Measurements from ENCODE around the gene GALNS. TPM values are rescaled to one million over a fixed set of nuclear protein-coding genes. Genes with fewer than 3 reads are reported as not detected.

Gene GALNS
- total and polyA plus RNA-seq, 10 donors, result 9.7 to 71.6 (median 42.9) TPM

DNA sequence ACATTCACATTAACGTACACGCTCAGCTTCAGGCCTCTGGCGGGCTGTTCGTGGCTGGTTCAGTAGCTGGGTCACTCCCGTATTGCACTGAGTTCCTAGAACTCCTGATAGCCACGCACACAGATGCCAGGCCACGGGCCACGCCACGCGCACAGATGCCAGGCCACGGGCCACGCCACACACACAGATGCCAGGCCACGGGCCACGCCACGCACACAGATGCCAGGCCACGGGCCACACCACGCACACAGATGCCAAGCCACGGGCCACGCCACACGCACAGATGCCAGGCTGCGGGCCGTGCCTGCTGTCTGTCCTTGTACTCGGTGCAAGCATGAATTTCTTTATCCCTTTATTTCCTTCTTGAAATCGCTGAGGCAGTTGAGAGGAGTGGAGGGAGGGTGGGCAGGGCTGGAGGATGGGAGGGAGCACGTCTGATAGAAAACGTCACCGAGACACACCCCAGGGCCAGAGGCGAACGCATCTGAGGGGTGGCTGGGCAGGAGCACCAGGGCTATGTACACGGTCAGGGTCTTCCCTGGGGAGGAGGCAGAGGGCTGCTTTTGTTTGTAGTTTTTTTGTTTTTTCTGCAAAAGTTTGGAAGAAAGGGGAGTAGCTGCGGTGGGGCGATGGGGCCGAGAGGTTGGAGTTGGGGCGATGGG lies 18.3 kb upstream of the GALNS start:
- 90 to 94% (median 93%) methylated on average over 34 of the region's 34 CpGs for WGBS, 5 donors
- H3K27me3 ChIP-seq (replicated peaks in 1 of 7), result peaks cover 0 to 27% (median 12%) of the 10 kb centered on the region in 7 donors
- no peak for TF ChIP-seq POLR2A (IDR thresholded peaks at IDR 0.05)
- TF ChIP-seq POLR2AphosphoS5 (IDR thresholded peaks at IDR 0.05), result no peak
- TF ChIP-seq, protein P1, sequence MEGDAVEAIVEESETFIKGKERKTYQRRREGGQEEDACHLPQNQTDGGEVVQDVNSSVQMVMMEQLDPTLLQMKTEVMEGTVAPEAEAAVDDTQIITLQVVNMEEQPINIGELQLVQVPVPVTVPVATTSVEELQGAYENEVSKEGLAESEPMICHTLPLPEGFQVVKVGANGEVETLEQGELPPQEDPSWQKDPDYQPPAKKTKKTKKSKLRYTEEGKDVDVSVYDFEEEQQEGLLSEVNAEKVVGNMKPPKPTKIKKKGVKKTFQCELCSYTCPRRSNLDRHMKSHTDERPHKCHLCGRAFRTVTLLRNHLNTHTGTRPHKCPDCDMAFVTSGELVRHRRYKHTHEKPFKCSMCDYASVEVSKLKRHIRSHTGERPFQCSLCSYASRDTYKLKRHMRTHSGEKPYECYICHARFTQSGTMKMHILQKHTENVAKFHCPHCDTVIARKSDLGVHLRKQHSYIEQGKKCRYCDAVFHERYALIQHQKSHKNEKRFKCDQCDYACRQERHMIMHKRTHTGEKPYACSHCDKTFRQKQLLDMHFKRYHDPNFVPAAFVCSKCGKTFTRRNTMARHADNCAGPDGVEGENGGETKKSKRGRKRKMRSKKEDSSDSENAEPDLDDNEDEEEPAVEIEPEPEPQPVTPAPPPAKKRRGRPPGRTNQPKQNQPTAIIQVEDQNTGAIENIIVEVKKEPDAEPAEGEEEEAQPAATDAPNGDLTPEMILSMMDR (IDR thresholded peaks at IDR 0.05 in 8 of 11, conservative IDR thresholded peaks at IDR 0.05 in 3 of 11), result no peak
- peaks cover 0 to 35% (median 26%) of the 10 kb centered on the region in 6 donors for H3K4me1 ChIP-seq
- no peak for DNase-seq
- peaks cover 0 to 63% (median 32%) of the 10 kb centered on the region in 6 donors for H3K36me3 ChIP-seq
- H3K9me3 ChIP-seq, result no peaks in the 10 kb centered on the region
- peak overlapping the region in 1 of 8 donors; percentile 16 for H3K27ac ChIP-seq
- intact Hi-C loops (cut with DNase I; ENCODE audit: low total_unique reads), result no loop called here
- no peak overlapping the region for H3K4me3 ChIP-seq

DNA sequence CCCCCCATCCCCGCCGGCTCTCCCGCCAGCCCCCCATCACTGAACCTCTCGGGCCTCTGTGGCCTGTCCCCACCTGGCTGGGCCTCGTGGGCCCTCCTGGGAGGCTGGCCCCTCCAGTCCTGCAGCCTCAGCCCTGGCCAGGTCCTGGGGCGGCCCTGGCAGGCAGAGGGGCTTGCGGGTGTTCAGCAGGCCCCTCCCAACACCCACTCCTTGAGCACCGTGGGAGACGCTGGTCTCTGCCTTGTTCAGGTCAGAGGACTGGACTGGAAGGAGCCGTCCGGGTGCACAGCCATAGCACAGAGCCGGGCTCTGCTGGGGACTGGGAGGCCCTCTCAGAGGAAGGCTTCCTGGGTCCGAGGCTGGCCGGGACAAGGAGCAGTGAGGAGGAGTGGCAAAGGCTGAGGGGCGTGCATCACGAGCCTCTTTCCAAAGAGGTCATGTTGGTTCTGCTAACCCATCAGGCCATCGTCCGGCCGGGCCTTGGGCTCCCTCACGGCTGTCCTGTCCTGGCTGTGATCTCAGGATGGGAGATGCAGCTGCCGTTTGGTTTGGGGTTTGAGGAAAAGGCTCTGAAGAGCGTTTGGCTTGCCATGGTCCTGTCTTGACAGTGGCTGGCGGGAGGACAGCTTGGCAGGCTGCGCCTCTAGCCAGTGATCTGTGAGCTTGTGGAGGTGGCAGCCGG lies 16.0 kb upstream of the GALNS start:
- peaks cover 0 to 41% (median 12%) of the 10 kb centered on the region in 7 donors for H3K27me3 ChIP-seq (replicated peaks in 1 of 7)
- no peak overlapping the region for H3K4me3 ChIP-seq
- intact Hi-C loops (cut with DNase I; ENCODE audit: low total_unique reads), result no loop called here
- no peaks in the 10 kb centered on the region for H3K9me3 ChIP-seq
- DNase-seq, result no peak
- H3K36me3 ChIP-seq, result peaks cover 0 to 40% (median 12%) of the 10 kb centered on the region in 6 donors
- peaks cover 0 to 39% (median 26%) of the 10 kb centered on the region in 6 donors for H3K4me1 ChIP-seq
- H3K27ac ChIP-seq, result no peak overlapping the region
- TF ChIP-seq, protein P1 (IDR thresholded peaks at IDR 0.05 in 8 of 11, conservative IDR thresholded peaks at IDR 0.05 in 3 of 11), result no peak
- TF ChIP-seq POLR2A (IDR thresholded peaks at IDR 0.05), result no peak
- peak in 2 of 3 donors; percentile 10 to 31 for TF ChIP-seq POLR2AphosphoS5 (IDR thresholded peaks at IDR 0.05)
- 60 to 80% (median 65%) methylated on average over 7 to 25 of the region's 25 CpGs for WGBS, 5 donors

DNA sequence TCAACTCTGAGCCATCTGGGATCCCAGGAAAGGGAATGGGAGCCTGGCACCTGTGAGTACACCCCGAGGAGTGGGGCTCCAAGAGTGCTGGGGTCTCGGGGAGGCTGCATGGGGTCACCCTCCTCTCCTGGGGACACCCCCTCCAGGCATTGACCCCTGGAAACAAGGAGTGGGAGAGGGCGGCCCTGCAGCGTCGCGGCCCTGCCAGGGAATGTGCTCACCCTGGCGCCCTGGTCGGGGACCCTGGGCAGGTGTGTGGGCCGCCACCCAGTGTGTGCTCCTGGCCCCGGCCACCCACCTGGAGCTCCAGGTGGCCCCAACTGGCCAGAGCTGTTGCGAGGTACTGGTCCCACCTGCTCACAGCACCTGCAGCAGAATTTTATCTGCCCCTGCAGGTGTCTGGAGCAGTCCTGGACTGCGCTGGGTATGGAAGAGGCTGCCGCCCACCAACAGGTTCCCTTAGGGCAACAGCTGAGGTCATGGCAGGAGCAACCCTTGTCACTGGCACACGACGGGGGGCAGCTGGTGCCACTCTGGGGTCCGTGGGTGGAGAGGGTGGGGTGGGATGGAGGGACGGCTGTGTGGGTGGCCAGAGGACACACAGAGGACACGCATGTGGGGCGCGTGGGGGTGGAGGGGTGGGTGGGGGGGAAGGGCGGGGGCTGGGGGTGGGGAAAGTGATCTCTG lies 15.1 kb upstream of the GALNS start:
- intact Hi-C loops (cut with DNase I; ENCODE audit: low total_unique reads), result no loop called here
- peaks cover 0 to 31% (median 6%) of the 10 kb centered on the region in 6 donors for H3K36me3 ChIP-seq
- H3K9me3 ChIP-seq, result no peaks in the 10 kb centered on the region
- 64 to 75% (median 69%) methylated on average over 12 to 21 of the region's 21 CpGs for WGBS, 5 donors
- peaks cover 0 to 37% (median 25%) of the 10 kb centered on the region in 6 donors for H3K4me1 ChIP-seq
- no peak overlapping the region for H3K4me3 ChIP-seq
- no peak overlapping the region for H3K27ac ChIP-seq
- H3K27me3 ChIP-seq (replicated peaks in 1 of 7), result peaks cover 0 to 41% (median 12%) of the 10 kb centered on the region in 7 donors
- DNase-seq, result no peak
- TF ChIP-seq POLR2AphosphoS5 (IDR thresholded peaks at IDR 0.05) (peak in 1 of 3 donors; percentile 13), POLR2A (IDR thresholded peaks at IDR 0.05) (no peak)
- TF ChIP-seq, protein P1 (IDR thresholded peaks at IDR 0.05 in 8 of 11, conservative IDR thresholded peaks at IDR 0.05 in 3 of 11), result no peak
